HS-5 (cell line): ENCODE measurements around the gene C20orf144.
"Not testable (repeated sequence)": the region's sequence is repeated elsewhere in the genome, so short reads cannot be mapped to it uniquely, and the experiment has no call there.

Experiments
- DNase-seq: peaks from one replicate; pipeline ENCODE4 v3.0.0-alpha.2; 2012; ENCODE audit warnings: low read depth

C20orf144 gene

GRCh38 chr20:33693741-33694638 is 31.9 kb downstream of the C20orf144 start:
- no peak for DNase-seq

GRCh38 chr20:33694639-33695012 is 32.5 kb downstream of the C20orf144 start:
- no peak for DNase-seq

GRCh38 chr20:33696448-33696847 is 34.3 kb downstream of the C20orf144 start:
- no peak for DNase-seq

- no peak for DNase-seq
Measured at GRCh38 chr20:33697129-33697528, 35.0 kb downstream of the C20orf144 start.

- not testable (repeated sequence) for DNase-seq
Measured at GRCh38 chr20:33698966-33699365, 36.8 kb downstream of the C20orf144 start.

- DNase-seq, result not testable (repeated sequence)
Measured at GRCh38 chr20:33700696-33701441, 38.7 kb downstream of the C20orf144 start.

DNA sequence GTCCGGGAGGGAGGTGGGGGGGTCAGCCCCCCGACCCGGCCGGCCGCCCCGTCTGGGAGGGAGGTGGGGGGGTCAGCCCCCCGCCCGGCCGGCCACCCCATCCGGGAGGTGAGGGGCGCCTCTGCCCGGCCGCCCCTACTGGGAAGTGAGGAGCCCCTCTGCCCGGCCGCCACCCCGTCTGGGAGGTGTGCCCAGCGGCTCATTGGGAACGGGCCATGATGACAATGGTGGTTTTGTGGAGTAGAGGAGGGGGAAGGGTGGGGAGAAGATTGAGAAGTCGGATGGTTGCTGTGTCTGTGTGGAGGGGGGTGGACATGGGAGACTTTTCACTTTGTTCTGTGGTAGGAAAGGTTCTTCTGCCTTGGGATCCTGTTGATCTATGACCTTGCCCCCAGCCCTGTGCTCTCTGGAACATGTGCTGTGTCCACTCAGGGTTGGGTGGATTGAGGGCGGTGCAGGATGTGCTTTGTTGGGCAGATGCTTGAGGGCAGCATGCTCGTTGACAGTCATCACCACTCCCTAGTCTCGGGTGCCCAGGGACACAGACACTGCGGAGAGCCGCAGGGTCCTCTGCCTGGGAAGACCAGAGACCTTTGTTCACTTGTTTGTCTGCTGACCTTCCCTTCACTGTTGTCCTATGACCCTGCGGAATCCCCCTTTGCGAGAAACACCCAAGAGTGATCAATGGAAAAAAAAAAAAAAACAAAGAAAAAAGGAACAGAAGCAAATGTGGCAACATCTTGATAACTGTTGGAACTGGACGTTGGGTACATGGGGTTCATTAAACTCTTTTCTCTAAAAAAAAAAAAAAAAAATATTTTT is 39.7 kb downstream of the C20orf144 start:
- no peak for DNase-seq

- no peak for DNase-seq
Measured at GRCh38 chr20:33702861-33703260, 40.7 kb downstream of the C20orf144 start.

GRCh38 chr20:33703498-33704137 is 41.5 kb downstream of the C20orf144 start:
- DNase-seq, result no peak

DNA sequence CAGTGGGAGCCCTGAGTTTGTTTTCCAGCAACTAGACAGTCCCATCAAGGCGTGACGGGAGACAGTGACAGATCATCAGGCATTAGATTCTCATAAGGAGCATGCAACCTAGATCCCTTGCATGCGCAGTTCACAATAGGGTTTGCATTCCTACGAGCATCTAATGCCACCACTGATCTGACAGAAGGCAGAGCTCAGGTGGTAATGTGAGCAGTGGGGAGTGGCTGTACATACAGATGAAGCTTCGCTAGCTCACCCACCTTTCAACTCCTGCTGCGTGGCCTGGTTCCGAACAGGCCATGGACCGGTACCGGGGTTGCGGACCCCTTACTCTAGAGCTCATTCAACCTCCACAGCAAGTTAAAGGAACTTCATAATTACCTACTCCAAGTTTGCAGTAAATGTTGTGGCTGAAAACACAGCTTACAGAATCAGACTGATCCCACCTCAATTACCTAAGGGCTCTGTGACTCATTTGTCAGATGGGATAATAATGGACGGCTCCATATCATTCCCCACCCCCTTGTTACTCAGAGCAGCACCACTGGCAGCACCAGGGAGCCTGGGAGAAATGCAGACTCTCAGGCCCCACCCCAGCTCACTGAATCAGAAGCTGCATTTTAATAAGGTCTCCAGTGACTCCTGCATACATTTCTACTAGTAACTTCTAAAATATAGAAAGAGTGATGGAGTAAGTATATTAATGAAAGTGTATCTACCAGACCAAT is 42.2 kb downstream of the C20orf144 start:
- DNase-seq, result no peak

GRCh38 chr20:33707668-33708067 is 45.5 kb downstream of the C20orf144 start:
- DNase-seq, result no peak

- no peak for DNase-seq
Measured at GRCh38 chr20:33709398-33709797, 47.3 kb downstream of the C20orf144 start.

- DNase-seq, result no peak
Measured at GRCh38 chr20:33709905-33710541, 47.9 kb downstream of the C20orf144 start.

GRCh38 chr20:33710681-33711445 is 48.7 kb downstream of the C20orf144 start:
- no peak for DNase-seq

DNA sequence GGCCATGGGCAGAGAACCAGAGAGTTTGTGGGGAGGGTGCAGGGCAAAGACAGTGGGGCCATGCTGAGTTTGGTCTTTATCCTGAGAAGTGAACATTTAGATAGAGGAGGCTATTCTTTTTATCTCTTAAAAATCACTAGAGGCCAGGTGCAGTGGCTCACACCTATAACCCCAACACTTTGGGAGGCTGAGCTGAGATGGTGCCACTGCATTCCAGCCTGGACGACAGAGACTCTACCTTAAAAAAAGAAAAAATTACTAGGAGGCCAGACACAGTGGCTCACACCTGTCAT is 49.3 kb downstream of the C20orf144 start:
- no peak for DNase-seq
